ENCODE data around the gene KSR1.
A peak's percentile ranks its signal among the peaks of the same experiment; 100 is the strongest.

The KSR1 gene

GRCh38 chr17:27610304-27610677 is 154.0 kb downstream of the KSR1 start:
- no peak for DNase-seq (ENCODE audit: low spot score)

GRCh38 chr17:27612160-27612770 is 156.0 kb downstream of the KSR1 start:
- DNase-seq (ENCODE audit: low spot score) = no peak

- DNase-seq (ENCODE audit: low spot score) = no peak
Measured at GRCh38 chr17:27613433-27613832, 157.2 kb downstream of the KSR1 start.

- DNase-seq (ENCODE audit: low spot score) = no peak
Measured at GRCh38 chr17:27615121-27615520, 158.9 kb downstream of the KSR1 start.

- DNase-seq (ENCODE audit: low spot score) = no peak
Measured at GRCh38 chr17:27616414-27616813, 160.2 kb downstream of the KSR1 start.

GRCh38 chr17:27618417-27618816 is 162.2 kb downstream of the KSR1 start:
- DNase-seq (ENCODE audit: low spot score) = no peak

GRCh38 chr17:27620721-27621120 is 164.5 kb downstream of the KSR1 start:
- DNase-seq (ENCODE audit: low spot score) = no peak

- no peak for DNase-seq (ENCODE audit: low spot score)
Measured at GRCh38 chr17:27621536-27621935, 165.3 kb downstream of the KSR1 start.

GRCh38 chr17:27621942-27622559 is 165.8 kb downstream of the KSR1 start:
- DNase-seq (ENCODE audit: low spot score) = no peak

GRCh38 chr17:27622986-27623385 is 166.7 kb downstream of the KSR1 start:
- no peak for DNase-seq (ENCODE audit: low spot score)

- no peak for DNase-seq (ENCODE audit: low spot score)
Measured at GRCh38 chr17:27623614-27624013, 167.4 kb downstream of the KSR1 start.

- DNase-seq (ENCODE audit: low spot score) = no peak
Measured at GRCh38 chr17:27624539-27624938, 168.3 kb downstream of the KSR1 start.

- DNase-seq (ENCODE audit: low spot score) = no peak
Measured at GRCh38 chr17:27625856-27626255, 169.6 kb downstream of the KSR1 start.

- no peak for DNase-seq (ENCODE audit: low spot score)
Measured at GRCh38 chr17:27627514-27627913, 171.3 kb downstream of the KSR1 start.

GRCh38 chr17:27628376-27628775 is 172.1 kb downstream of the KSR1 start:
- no peak for DNase-seq (ENCODE audit: low spot score)

- peak; percentile 15 for DNase-seq (ENCODE audit: low spot score)
Measured at GRCh38 chr17:27629260-27629659, 173.0 kb downstream of the KSR1 start.

GRCh38 chr17:27630607-27631410 is 174.6 kb downstream of the KSR1 start, which contains the start of gene LGALS9:
LGALS9 (plus strand) TSS chr17:27631188; CDS start chr17:27631266, 78 bp downstream.
- DNase-seq (ENCODE audit: low spot score) = peak; percentile 31

GRCh38 chr17:27631411-27631760 is 175.1 kb downstream of the KSR1 start:
- DNase-seq (ENCODE audit: low spot score) = no peak

GRCh38 chr17:27631897-27632725 is 175.9 kb downstream of the KSR1 start:
- DNase-seq (ENCODE audit: low spot score) = no peak

- DNase-seq (ENCODE audit: low spot score) = peak; percentile 53
Measured at GRCh38 chr17:27632766-27633165, 176.5 kb downstream of the KSR1 start.

GRCh38 chr17:27633312-27634025 is 177.2 kb downstream of the KSR1 start:
- DNase-seq (ENCODE audit: low spot score) = no peak

GRCh38 chr17:27634026-27634335 is 177.7 kb downstream of the KSR1 start:
- no peak for DNase-seq (ENCODE audit: low spot score)

All from AG08395 (cell line).